Activated CD4-positive, alpha-beta T cell treated with anti-CD3 and anti-CD28 coated beads for 4 hours (primary cell): ENCODE measurements around the gene EDEM2.
A peak's percentile ranks its signal among the peaks of the same experiment; 100 is the strongest.
"Not testable (repeated sequence)": the region's sequence is repeated elsewhere in the genome, so short reads cannot be mapped to it uniquely, and the experiment has no call there.

ENCODE experiments used
- DNase-seq, 2 donors: peaks; one replicate each; pipeline ENCODE4 v3.0.0-alpha.2; 2020

Gene EDEM2

GRCh38 chr20:35146920-35147574 is at the start of gene EDEM2:
TSS of gene EDEM2 (minus strand) at chr20:35147336. CDS start at chr20:35147258, 78 bp downstream.
- peak; percentile 90 to 91 for DNase-seq

- DNase-seq = no peak
These were observed 49.2 kb upstream of the EDEM2 start for GRCh38 chr20:35196313-35196712.

- not testable (repeated sequence) for DNase-seq
These were observed 46.1 kb upstream of the EDEM2 start for GRCh38 chr20:35193031-35193791.

- DNase-seq = no peak
These were observed 45.2 kb upstream of the EDEM2 start for GRCh38 chr20:35192118-35192872.

- DNase-seq = no peak
These were observed 44.4 kb upstream of the EDEM2 start for GRCh38 chr20:35191419-35192117.

GRCh38 chr20:35190556-35190955 is 43.4 kb upstream of the EDEM2 start:
- DNase-seq = no peak

- not testable (repeated sequence) for DNase-seq
These were observed 42.1 kb upstream of the EDEM2 start for GRCh38 chr20:35189223-35189622.

- DNase-seq = no peak
These were observed 40.6 kb upstream of the EDEM2 start for GRCh38 chr20:35187584-35188190.

GRCh38 chr20:35186691-35187289 is 39.7 kb upstream of the EDEM2 start:
- DNase-seq = not testable (repeated sequence)

GRCh38 chr20:35181731-35182130 is 34.6 kb upstream of the EDEM2 start:
- DNase-seq = no peak

- no peak for DNase-seq
These were observed 33.1 kb upstream of the EDEM2 start for GRCh38 chr20:35180266-35180665.

GRCh38 chr20:35179292-35180212 is 32.4 kb upstream of the EDEM2 start:
- no peak for DNase-seq

- no peak for DNase-seq
These were observed 29.0 kb upstream of the EDEM2 start for GRCh38 chr20:35176132-35176531.

GRCh38 chr20:35174458-35175216 is 27.5 kb upstream of the EDEM2 start:
- DNase-seq = no peak

GRCh38 chr20:35173576-35174192 is 26.5 kb upstream of the EDEM2 start:
- DNase-seq = no peak

- DNase-seq = no peak
These were observed 25.3 kb upstream of the EDEM2 start for GRCh38 chr20:35172434-35172806.

GRCh38 chr20:35171753-35172433 is 24.8 kb upstream of the EDEM2 start, which contains the start of gene PROCR:
TSS of gene PROCR (plus strand) at chr20:35172072. CDS start at chr20:35172155, 83 bp downstream.
- DNase-seq = no peak

- no peak for DNase-seq
These were observed 24.3 kb upstream of the EDEM2 start for GRCh38 chr20:35171438-35171752.
